ENCODE results near the gene OTOS. TPM values are rescaled to one million over a fixed set of nuclear protein-coding genes. Genes with fewer than 3 reads are reported as not detected.

The OTOS gene
- total and polyA plus RNA-seq, 2 of the 13 experiments (the other 11 are each of a cell fraction or from before 2014, with no cell fraction given), result not detected

GRCh38 chr2:240136013-240136670, 4.3 kb downstream of the OTOS start, which contains the start of gene COPS9 (continued):
- TF ChIP-seq ZNF512B (CRISPR knock-in tag; IDR thresholded peaks at IDR 0.05; ENCODE audit: borderline replicate concordance), result no peak
- TF ChIP-seq ZNF446 (CRISPR knock-in tag; IDR thresholded peaks at IDR 0.05), result peak; percentile 80; the same call in 1 of the 2 replicates
- no peak for TF ChIP-seq CC2D1A (CRISPR knock-in tag; IDR thresholded peaks at IDR 0.05)
- TF ChIP-seq PAX8 (CRISPR knock-in tag; IDR thresholded peaks at IDR 0.05; ENCODE audit: borderline replicate concordance), result 0 out of 2 replicates have a peak, but pooled peaks have one; percentile 40
- TF ChIP-seq ZBTB4 (CRISPR knock-in tag; IDR thresholded peaks at IDR 0.05; ENCODE audit: borderline replicate concordance), result no peak
- TF ChIP-seq IRF2 (CRISPR knock-in tag; IDR thresholded peaks at IDR 0.05), result peak; percentile 69
- no peak for TF ChIP-seq SNRNP70 (IDR thresholded peaks at IDR 0.05; ENCODE audit: low read depth, low read length)
- TF ChIP-seq MXD4 (CRISPR knock-in tag; IDR thresholded peaks at IDR 0.05), result peak; percentile 79; the same call in 1 of the 2 replicates
- no peak for TF ChIP-seq ARNT (IDR thresholded peaks at IDR 0.05)
- peak; percentile 88 for TF ChIP-seq KDM5A (IDR thresholded peaks at IDR 0.05; ENCODE audit: borderline replicate concordance, low read length)
- TF ChIP-seq, protein P1, sequence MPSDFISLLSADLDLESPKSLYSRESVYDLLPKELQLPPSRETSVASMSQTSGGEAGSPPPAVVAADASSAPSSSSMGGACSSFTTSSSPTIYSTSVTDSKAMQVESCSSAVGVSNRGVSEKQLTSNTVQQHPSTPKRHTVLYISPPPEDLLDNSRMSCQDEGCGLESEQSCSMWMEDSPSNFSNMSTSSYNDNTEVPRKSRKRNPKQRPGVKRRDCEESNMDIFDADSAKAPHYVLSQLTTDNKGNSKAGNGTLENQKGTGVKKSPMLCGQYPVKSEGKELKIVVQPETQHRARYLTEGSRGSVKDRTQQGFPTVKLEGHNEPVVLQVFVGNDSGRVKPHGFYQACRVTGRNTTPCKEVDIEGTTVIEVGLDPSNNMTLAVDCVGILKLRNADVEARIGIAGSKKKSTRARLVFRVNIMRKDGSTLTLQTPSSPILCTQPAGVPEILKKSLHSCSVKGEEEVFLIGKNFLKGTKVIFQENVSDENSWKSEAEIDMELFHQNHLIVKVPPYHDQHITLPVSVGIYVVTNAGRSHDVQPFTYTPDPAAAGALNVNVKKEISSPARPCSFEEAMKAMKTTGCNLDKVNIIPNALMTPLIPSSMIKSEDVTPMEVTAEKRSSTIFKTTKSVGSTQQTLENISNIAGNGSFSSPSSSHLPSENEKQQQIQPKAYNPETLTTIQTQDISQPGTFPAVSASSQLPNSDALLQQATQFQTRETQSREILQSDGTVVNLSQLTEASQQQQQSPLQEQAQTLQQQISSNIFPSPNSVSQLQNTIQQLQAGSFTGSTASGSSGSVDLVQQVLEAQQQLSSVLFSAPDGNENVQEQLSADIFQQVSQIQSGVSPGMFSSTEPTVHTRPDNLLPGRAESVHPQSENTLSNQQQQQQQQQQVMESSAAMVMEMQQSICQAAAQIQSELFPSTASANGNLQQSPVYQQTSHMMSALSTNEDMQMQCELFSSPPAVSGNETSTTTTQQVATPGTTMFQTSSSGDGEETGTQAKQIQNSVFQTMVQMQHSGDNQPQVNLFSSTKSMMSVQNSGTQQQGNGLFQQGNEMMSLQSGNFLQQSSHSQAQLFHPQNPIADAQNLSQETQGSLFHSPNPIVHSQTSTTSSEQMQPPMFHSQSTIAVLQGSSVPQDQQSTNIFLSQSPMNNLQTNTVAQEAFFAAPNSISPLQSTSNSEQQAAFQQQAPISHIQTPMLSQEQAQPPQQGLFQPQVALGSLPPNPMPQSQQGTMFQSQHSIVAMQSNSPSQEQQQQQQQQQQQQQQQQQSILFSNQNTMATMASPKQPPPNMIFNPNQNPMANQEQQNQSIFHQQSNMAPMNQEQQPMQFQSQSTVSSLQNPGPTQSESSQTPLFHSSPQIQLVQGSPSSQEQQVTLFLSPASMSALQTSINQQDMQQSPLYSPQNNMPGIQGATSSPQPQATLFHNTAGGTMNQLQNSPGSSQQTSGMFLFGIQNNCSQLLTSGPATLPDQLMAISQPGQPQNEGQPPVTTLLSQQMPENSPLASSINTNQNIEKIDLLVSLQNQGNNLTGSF (CRISPR knock-in tag; IDR thresholded peaks at IDR 0.05), result peak; percentile 54; the same call in 1 of the 2 replicates
- TF ChIP-seq ZNF547 (CRISPR knock-in tag; IDR thresholded peaks at IDR 0.05), result peak; percentile 87
- TF ChIP-seq SPEN (CRISPR knock-in tag; IDR thresholded peaks at IDR 0.05; ENCODE audit: low read depth), result peak; percentile 98
- no peak for TF ChIP-seq HMG20A (CRISPR knock-in tag; IDR thresholded peaks at IDR 0.05; ENCODE audit: borderline replicate concordance)
- TF ChIP-seq NR2F2 (IDR thresholded peaks at IDR 0.05; ENCODE audit: borderline replicate concordance, low read depth), result no peak
- no peak for TF ChIP-seq ZBTB21 (CRISPR knock-in tag; IDR thresholded peaks at IDR 0.05)
- TF ChIP-seq TEF (CRISPR knock-in tag; IDR thresholded peaks at IDR 0.05), result peak; percentile 70
- peak; percentile 98 for TF ChIP-seq ETV5 (CRISPR knock-in tag; IDR thresholded peaks at IDR 0.05; ENCODE audit: borderline replicate concordance)
